Measurements from ENCODE around the gene FCHSD2. TPM values are rescaled to one million over a fixed set of nuclear protein-coding genes. Genes with fewer than 3 reads are reported as not detected.

The FCHSD2 gene
- total and polyA plus RNA-seq, 2 of the 8 experiments (the other 6 are each of a cell fraction or from before 2014, with no cell fraction given), result 4.1 to 7.8 TPM

- H3K4me3 ChIP-seq (ENCODE audit: extremely low read depth in 1 of 4, insufficient read depth in 2 of 4, low read depth in 3 of 4, low read length in 4 of 4), result no peak overlapping the region
- H3K79me1 ChIP-seq (ENCODE audit: low read depth, low read length), result no peaks in the 10 kb centered on the region
- H2AK5ac ChIP-seq (ENCODE audit: low read depth, low read length), result no peak overlapping the region
- ChIA-PET POLR2A (ENCODE audit: partially characterized antibody) (no interaction called here), CTCF (ENCODE audit: partially characterized antibody) (interaction anchor here (0.8 kb wide), 1 partner anchor 264 kb away, joined by 3 read pairs; no protein-coding TSS in a partner anchor)
- H3K18ac ChIP-seq (ENCODE audit: extremely low read depth, low read length), result no peak overlapping the region
- FAIRE-seq (no peak), DNase-seq (ENCODE audit: low read depth in 1 of 2, low spot score in 2 of 2) (no peak)
- H3K36me3 ChIP-seq (ENCODE audit: control insufficient read depth in 2 of 4, insufficient read depth in 4 of 4, low read length in 3 of 4), result no peaks in the 10 kb centered on the region
- H3K9me3 ChIP-seq (ENCODE audit: insufficient read depth in 2 of 2, low read depth in 1 of 2, low read length in 1 of 2), result no peaks in the 10 kb centered on the region
- no peak overlapping the region for H3K27ac ChIP-seq (ENCODE audit: low read depth, low read length)
- H2BK120ac ChIP-seq (replicated peaks; ENCODE audit: low read depth, low read length), result no peak overlapping the region
- no peak overlapping the region for H2BK5ac ChIP-seq (ENCODE audit: low read depth, low read length)
- H3K23ac ChIP-seq (ENCODE audit: insufficient read length), result no peak overlapping the region
- H3K14ac ChIP-seq (ENCODE audit: insufficient read length), result no peak overlapping the region
- no peaks in the 10 kb centered on the region for H3K27me3 ChIP-seq (replicated peaks in 1 of 4; ENCODE audit: control insufficient read depth in 3 of 4, extremely low read depth in 1 of 4, insufficient read depth in 3 of 4, low read length in 3 of 4)
- no peak overlapping the region for H3K56ac ChIP-seq (replicated peaks; ENCODE audit: insufficient read length, low read depth, low read length)
- no peak overlapping the region for H2BK15ac ChIP-seq (ENCODE audit: low read length)
- no peak overlapping the region for H4K5ac ChIP-seq (ENCODE audit: insufficient read length, low read depth, low read length)
- no peak overlapping the region for H3K4me2 ChIP-seq (ENCODE audit: insufficient read depth in 1 of 2, low read depth in 2 of 2, low read length in 2 of 2)
- H4K20me1 ChIP-seq (replicated peaks in 1 of 2; ENCODE audit: control insufficient read depth in 1 of 2, insufficient read depth in 2 of 2, low read length in 2 of 2), result no peaks in the 10 kb centered on the region
- no peak overlapping the region for H2BK12ac ChIP-seq (ENCODE audit: low read depth, low read length)
- no peaks in the 10 kb centered on the region for H3K23me2 ChIP-seq (ENCODE audit: low read depth, low read length)
- no peak overlapping the region for H3K9ac ChIP-seq (replicated peaks in 1 of 4; ENCODE audit: extremely low read depth in 1 of 4, low read depth in 3 of 4, low read length in 3 of 4)
- H3K4ac ChIP-seq (replicated peaks; ENCODE audit: insufficient read length, low read depth, low read length), result no peak overlapping the region
- no peak overlapping the region for H2BK20ac ChIP-seq (ENCODE audit: low read length)
- H4K8ac ChIP-seq (ENCODE audit: extremely low read depth, insufficient read depth, low read length), result no peak overlapping the region
- no peaks in the 10 kb centered on the region for H3K4me1 ChIP-seq (replicated peaks in 1 of 4; ENCODE audit: control insufficient read depth in 3 of 4, insufficient read depth in 4 of 4, low read length in 3 of 4)
- H2AFZ ChIP-seq (ENCODE audit: low read length), result no peak overlapping the region
- no peak overlapping the region for H4K91ac ChIP-seq (replicated peaks; ENCODE audit: insufficient read length, low read length)
- H3K79me2 ChIP-seq (ENCODE audit: control insufficient read depth in 1 of 2, insufficient read depth in 2 of 2, low read length in 2 of 2), result no peaks in the 10 kb centered on the region
- no peak for TF ChIP-seq HDAC2 (IDR thresholded peaks at IDR 0.05; ENCODE audit: borderline replicate concordance in 1 of 2, low read depth in 2 of 2, low read length in 2 of 2)
- no peak for TF ChIP-seq MAFK (IDR thresholded peaks at IDR 0.05; ENCODE audit: low read depth, low read length)
- TF ChIP-seq POLR2A (IDR thresholded peaks at IDR 0.05; ENCODE audit: control extremely low read depth in 1 of 2, low read depth in 2 of 2, low read length in 2 of 2), result no peak
- no peak for TF ChIP-seq HDAC6 (IDR thresholded peaks at IDR 0.05; ENCODE audit: low read depth, low read length)
- no peak for TF ChIP-seq RNF2 (IDR thresholded peaks at IDR 0.05; ENCODE audit: borderline replicate concordance, low read depth, low read length, missing control alignments, poor library complexity, severe bottlenecking)
These were observed 223.3 kb downstream of the FCHSD2 start for GRCh38 chr11:72918851-72919250.
